Measurements from ENCODE around the gene ALLC.

GRCh38 chr2:3670376-3670775, 12.4 kb downstream of the ALLC start:
- TF ChIP-seq CTCF (conservative IDR thresholded peaks at IDR 0.05; ENCODE audit: low read depth in 2 of 2) = no peak
- no peak for TF ChIP-seq NANOG (IDR thresholded peaks at IDR 0.05; ENCODE audit: borderline replicate concordance)
- TF ChIP-seq EZH2 (IDR thresholded peaks at IDR 0.05; ENCODE audit: low read depth, unreplicated experiment) = no peak

All from GM23338 (cell line).